Astrocyte (in vitro differentiated cells and primary cell): ENCODE data around the gene STMND1. TPM values are rescaled to one million over a fixed set of nuclear protein-coding genes. Genes with fewer than 3 reads are reported as not detected.

Experiments
- DNase-seq: peaks from one replicate; pipeline ENCODE4 v3.0.0-alpha.2; 2010; ENCODE audit warnings: low read depth
- FAIRE-seq: peaks from 2 replicates; lab custom pipeline; 2011; peaks lifted over from hg19 to GRCh38; lab: Jason Lieb, UNC
- H2AFZ ChIP-seq: 2 replicates; pipeline ENCODE4 v1.6.0; 2012; ENCODE audit warnings: low read depth, low read length, inconsistent platforms
- H3K27ac ChIP-seq: 2 replicates; pipeline ENCODE4 v1.5.1; 2011; ENCODE audit warnings: low read depth, low read length, inconsistent platforms
- H3K27me3 ChIP-seq: 2 replicates; pipeline ENCODE4 v1.6.0; 2011; ENCODE audit warnings: low read length, inconsistent platforms; ENCODE audit not compliant: insufficient read depth
- H3K36me3 ChIP-seq: 2 replicates; pipeline ENCODE4 v1.5.1; 2011; ENCODE audit warnings: low read length, inconsistent platforms; ENCODE audit not compliant: insufficient read depth
- H3K4me1 ChIP-seq: 2 replicates; pipeline ENCODE4 v1.5.1; 2011; ENCODE audit warnings: low read length, inconsistent platforms; ENCODE audit not compliant: insufficient read depth
- H3K4me2 ChIP-seq: 2 replicates; pipeline ENCODE4 v1.6.0; 2012; ENCODE audit warnings: low read length, inconsistent platforms
- H3K4me3 ChIP-seq: 2 replicates; pipeline ENCODE4 v1.5.1; 2011; ENCODE audit warnings: low read depth, mild to moderate bottlenecking, low read length, inconsistent platforms; ENCODE audit not compliant: insufficient read depth
- H3K79me2 ChIP-seq: 2 replicates; pipeline ENCODE4 v1.6.0; 2012; ENCODE audit warnings: mild to moderate bottlenecking, low read length, inconsistent platforms; ENCODE audit not compliant: insufficient read depth
- H3K9ac ChIP-seq: 2 replicates; pipeline ENCODE4 v1.6.0; 2012; ENCODE audit warnings: mild to moderate bottlenecking, low read length, inconsistent platforms
- H3K9me3 ChIP-seq: 2 replicates; pipeline ENCODE4 v1.5.1; 2012; ENCODE audit warnings: low read depth, mild to moderate bottlenecking, low read length, inconsistent platforms; ENCODE audit not compliant: insufficient read depth
- H4K20me1 ChIP-seq: 2 replicates; pipeline ENCODE4 v1.6.0; 2012; ENCODE audit warnings: low read length, inconsistent platforms; ENCODE audit not compliant: insufficient read depth
- H3K27ac Mint-ChIP-seq: one replicate; pipeline ENCODE4 v1.8.0; 2021; ENCODE audit warnings: mild to moderate bottlenecking, mixed read lengths; ENCODE audit not compliant: unreplicated experiment
- H3K27me3 Mint-ChIP-seq: one replicate; pipeline ENCODE4 v1.8.0; 2021; ENCODE audit warnings: low read depth, mixed read lengths; ENCODE audit not compliant: unreplicated experiment
- H3K36me3 Mint-ChIP-seq: one replicate; pipeline ENCODE4 v1.8.0; 2021; ENCODE audit warnings: low read depth, mixed read lengths; ENCODE audit not compliant: unreplicated experiment
- H3K4me1 Mint-ChIP-seq: one replicate; pipeline ENCODE4 v1.8.0; 2021; ENCODE audit warnings: low read depth, mixed read lengths; ENCODE audit not compliant: unreplicated experiment
- H3K4me3 Mint-ChIP-seq: one replicate; pipeline ENCODE4 v1.8.0; 2021; ENCODE audit warnings: mild to moderate bottlenecking, moderate library complexity, mixed read lengths; ENCODE audit not compliant: unreplicated experiment
- H3K9me3 Mint-ChIP-seq: one replicate; pipeline ENCODE4 v1.8.0; 2021; ENCODE audit warnings: mild to moderate bottlenecking, mixed read lengths; ENCODE audit not compliant: unreplicated experiment
- EZH2 ChIP-seq: IDR thresholded peaks from 2 replicates; pipeline ENCODE4 v1.6.1; 2012; ENCODE audit warnings: mild to moderate bottlenecking, low read length, inconsistent platforms; ENCODE audit not compliant: insufficient read depth
- total RNA-seq: library from RNA; stranded (reverse); gene quantifications from 2 replicates; pipeline ENCODE4 v1.2.1, GENCODE V29; 2021
- TF ChIP-seq, protein P1 (sequence below): IDR thresholded peaks from 2 replicates; pipeline ENCODE4 v1.5.1; 2011; ENCODE audit warnings: low read depth, mild to moderate bottlenecking, inconsistent platforms, low read length, moderate library complexity; ENCODE audit not compliant: insufficient read depth

Gene STMND1
- total RNA-seq, 1 donor from 2014 or later, result 0.16 TPM

DNA sequence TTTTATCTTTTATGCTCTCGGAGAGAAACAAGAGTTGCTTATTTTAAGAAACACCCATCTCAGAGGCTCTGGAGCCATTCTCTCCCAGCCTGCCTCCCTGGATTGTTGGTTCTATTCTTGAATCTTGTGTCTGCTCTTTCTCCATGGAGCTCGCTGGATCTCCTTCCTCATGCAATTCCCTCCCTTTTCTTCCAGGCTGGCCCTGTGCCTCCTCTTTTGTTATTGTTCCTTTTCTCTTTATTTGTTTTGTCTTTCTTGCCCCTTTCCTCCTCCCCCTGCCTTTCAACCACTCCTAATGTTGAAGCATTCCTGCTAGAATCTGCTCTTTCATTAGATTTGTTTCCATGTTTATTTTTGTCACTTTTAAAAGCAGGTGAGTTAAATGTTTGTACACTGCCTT lies 76.5 kb downstream of the STMND1 start:
- H3K27ac Mint-ChIP-seq, result no peak overlapping the region

DNA sequence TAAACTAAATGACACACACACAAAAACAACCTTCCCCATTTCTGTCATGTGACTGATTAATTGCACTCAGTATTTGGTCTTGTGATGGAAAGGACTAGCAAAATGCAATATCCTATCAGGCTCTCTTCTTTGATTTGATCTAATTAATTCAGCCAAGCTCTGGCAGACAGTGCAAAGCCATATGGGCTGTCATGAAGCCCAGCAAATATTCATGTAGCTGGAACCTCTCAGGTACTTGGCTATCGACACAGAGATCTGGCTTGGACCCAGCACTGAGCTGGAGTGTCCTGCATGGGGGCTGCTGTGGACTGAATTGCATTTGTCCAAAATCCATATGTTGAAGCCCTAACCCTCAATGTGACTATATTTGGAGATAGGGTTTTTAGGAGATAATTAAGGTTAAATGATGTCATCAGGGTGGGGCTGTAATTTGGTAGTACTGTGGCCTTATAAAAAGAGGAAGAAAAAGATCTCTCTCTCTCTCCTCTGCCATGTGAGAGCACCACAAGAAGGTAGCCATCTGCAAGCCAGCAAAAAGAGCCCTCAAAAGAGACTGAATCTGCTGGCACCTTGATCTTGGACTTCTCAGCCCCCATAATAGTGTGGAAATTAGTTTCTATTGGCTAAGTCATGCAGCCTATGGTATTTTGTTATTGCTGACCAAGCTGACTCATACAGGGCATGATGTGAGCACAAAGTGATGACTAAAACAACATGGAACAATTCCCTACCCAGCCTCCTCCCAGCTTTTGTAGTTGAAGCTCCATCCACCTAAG lies 77.1 kb downstream of the STMND1 start:
- Histone ChIP-seq H3K27me3 (no peaks in the 10 kb centered on the region), H3K4me1 (peaks cover 4% of the 10 kb centered on the region), H2AFZ (peak overlapping the region; percentile 7), H3K27ac (peak overlapping the region; percentile 37), H3K79me2 (no peaks in the 10 kb centered on the region), H3K4me2 (no peak overlapping the region), H3K4me3 (no peak overlapping the region), H4K20me1 (no peaks in the 10 kb centered on the region), H3K36me3 (no peaks in the 10 kb centered on the region), H3K9me3 (no peaks in the 10 kb centered on the region), H3K9ac (no peak overlapping the region)
- no peaks in the 10 kb centered on the region for H3K36me3 Mint-ChIP-seq
- peak overlapping the region; percentile 77 for H3K27ac Mint-ChIP-seq
- TF ChIP-seq, protein P1, sequence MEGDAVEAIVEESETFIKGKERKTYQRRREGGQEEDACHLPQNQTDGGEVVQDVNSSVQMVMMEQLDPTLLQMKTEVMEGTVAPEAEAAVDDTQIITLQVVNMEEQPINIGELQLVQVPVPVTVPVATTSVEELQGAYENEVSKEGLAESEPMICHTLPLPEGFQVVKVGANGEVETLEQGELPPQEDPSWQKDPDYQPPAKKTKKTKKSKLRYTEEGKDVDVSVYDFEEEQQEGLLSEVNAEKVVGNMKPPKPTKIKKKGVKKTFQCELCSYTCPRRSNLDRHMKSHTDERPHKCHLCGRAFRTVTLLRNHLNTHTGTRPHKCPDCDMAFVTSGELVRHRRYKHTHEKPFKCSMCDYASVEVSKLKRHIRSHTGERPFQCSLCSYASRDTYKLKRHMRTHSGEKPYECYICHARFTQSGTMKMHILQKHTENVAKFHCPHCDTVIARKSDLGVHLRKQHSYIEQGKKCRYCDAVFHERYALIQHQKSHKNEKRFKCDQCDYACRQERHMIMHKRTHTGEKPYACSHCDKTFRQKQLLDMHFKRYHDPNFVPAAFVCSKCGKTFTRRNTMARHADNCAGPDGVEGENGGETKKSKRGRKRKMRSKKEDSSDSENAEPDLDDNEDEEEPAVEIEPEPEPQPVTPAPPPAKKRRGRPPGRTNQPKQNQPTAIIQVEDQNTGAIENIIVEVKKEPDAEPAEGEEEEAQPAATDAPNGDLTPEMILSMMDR, result no peak
- no peak for TF ChIP-seq EZH2
- H3K9me3 Mint-ChIP-seq, result peaks cover 15% of the 10 kb centered on the region
- peak; percentile 52 for DNase-seq
- H3K4me1 Mint-ChIP-seq, result peaks cover 5% of the 10 kb centered on the region
- peak overlapping the region; percentile 8 for H3K4me3 Mint-ChIP-seq
- no peak for FAIRE-seq
- peaks cover 4% of the 10 kb centered on the region for H3K27me3 Mint-ChIP-seq

More for the DNA sequence above, 76.5 kb downstream of the STMND1 start:
- Mint-ChIP-seq H3K4me3 (no peak overlapping the region), H3K36me3 (no peaks in the 10 kb centered on the region), H3K4me1 (peaks cover 5% of the 10 kb centered on the region), H3K27me3 (peaks cover 4% of the 10 kb centered on the region), H3K9me3 (peaks cover 15% of the 10 kb centered on the region)
- Histone ChIP-seq H3K9me3 (no peaks in the 10 kb centered on the region), H3K27ac (no peak overlapping the region), H4K20me1 (no peaks in the 10 kb centered on the region), H2AFZ (no peak overlapping the region), H3K4me3 (no peak overlapping the region), H3K9ac (no peak overlapping the region), H3K27me3 (no peaks in the 10 kb centered on the region), H3K4me2 (no peak overlapping the region), H3K79me2 (no peaks in the 10 kb centered on the region), H3K36me3 (no peaks in the 10 kb centered on the region), H3K4me1 (peaks cover 4% of the 10 kb centered on the region)
- DNase-seq (no peak), FAIRE-seq (no peak)
- no peak for TF ChIP-seq EZH2
- TF ChIP-seq, protein P1, result no peak

DNA sequence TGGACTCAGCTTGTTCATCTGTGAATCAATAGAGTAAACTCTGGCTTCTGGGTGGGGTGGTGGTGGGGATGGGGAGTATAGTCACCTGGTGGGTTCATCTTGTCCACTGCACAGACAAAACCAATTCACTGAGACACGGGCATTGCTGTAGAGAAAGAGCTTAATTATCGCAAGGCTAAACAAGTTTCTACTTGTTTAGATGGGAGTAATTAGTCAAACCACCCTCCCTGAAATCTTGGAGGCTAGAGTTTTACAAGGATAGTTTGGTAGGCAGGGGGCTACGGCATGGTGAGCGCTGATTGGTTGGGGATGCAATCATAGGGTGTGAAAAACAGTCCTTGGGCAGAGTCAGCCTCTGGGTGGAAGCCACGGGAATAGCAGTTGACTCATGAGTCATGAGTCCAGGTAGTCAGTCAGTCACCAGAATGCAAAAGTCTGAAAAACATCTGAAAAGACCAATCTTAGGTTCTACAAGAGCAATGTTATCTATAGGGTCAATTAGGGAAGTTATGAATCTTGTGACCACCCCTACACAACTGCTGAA lies 77.8 kb downstream of the STMND1 start:
- FAIRE-seq, result no peak
- H3K27ac Mint-ChIP-seq, result peak overlapping the region; percentile 77
- H3K9ac ChIP-seq, result no peak overlapping the region

More for the DNA sequence above, 77.8 kb downstream of the STMND1 start:
- Mint-ChIP-seq H3K4me3 (no peak overlapping the region), H3K36me3 (no peaks in the 10 kb centered on the region), H3K27me3 (peaks cover 4% of the 10 kb centered on the region), H3K9me3 (peaks cover 15% of the 10 kb centered on the region), H3K4me1 (peaks cover 5% of the 10 kb centered on the region)
- peak overlapping the region; percentile 37 for H3K27ac ChIP-seq
- no peaks in the 10 kb centered on the region for H3K9me3 ChIP-seq
- no peak for TF ChIP-seq EZH2
- TF ChIP-seq, protein P1, result no peak
- peak overlapping the region; percentile 7 for H2AFZ ChIP-seq
- H4K20me1 ChIP-seq, result no peaks in the 10 kb centered on the region
- no peaks in the 10 kb centered on the region for H3K27me3 ChIP-seq
- H3K4me3 ChIP-seq, result no peak overlapping the region
- no peaks in the 10 kb centered on the region for H3K79me2 ChIP-seq
- no peak for DNase-seq
- H3K4me1 ChIP-seq, result peaks cover 4% of the 10 kb centered on the region
- no peak overlapping the region for H3K4me2 ChIP-seq
- no peaks in the 10 kb centered on the region for H3K36me3 ChIP-seq
